ENCODE measurements around the gene FBL.
A peak's percentile ranks its signal among the peaks of the same experiment; 100 is the strongest.

The FBL gene

GRCh38 chr19:39842693-39843435 lies 3.3 kb downstream of the FBL start:
- no peak for DNase-seq (ENCODE audit: low read depth)

GRCh38 chr19:39841041-39841440 lies 5.1 kb downstream of the FBL start:
- no peak for DNase-seq (ENCODE audit: low read depth)

GRCh38 chr19:39840492-39840891 lies 5.7 kb downstream of the FBL start:
- no peak for DNase-seq (ENCODE audit: low read depth)

GRCh38 chr19:39839678-39840327 lies 6.4 kb downstream of the FBL start:
- no peak for DNase-seq (ENCODE audit: low read depth)

GRCh38 chr19:39838569-39838968 lies 7.6 kb downstream of the FBL start:
- DNase-seq (ENCODE audit: low read depth): no peak

GRCh38 chr19:39837978-39838377 lies 8.2 kb downstream of the FBL start:
- no peak for DNase-seq (ENCODE audit: low read depth)

GRCh38 chr19:39834287-39834841 lies 11.8 kb downstream of the FBL start:
- no peak for DNase-seq (ENCODE audit: low read depth)

- DNase-seq (ENCODE audit: low read depth): peak; percentile 97
These were observed 12.5 kb downstream of the FBL start, which contains the start of gene DYRK1B for GRCh38 chr19:39833464-39834286. Gene DYRK1B, minus strand, starts transcription at chr19:39834162. Its CDS starts 2,295 bp downstream, at chr19:39831867.

GRCh38 chr19:39833160-39833463 lies 13.1 kb downstream of the FBL start:
- DNase-seq (ENCODE audit: low read depth): no peak

GRCh38 chr19:39832341-39833083 lies 13.7 kb downstream of the FBL start:
- DNase-seq (ENCODE audit: low read depth): no peak

- no peak for DNase-seq (ENCODE audit: low read depth)
These were observed 14.5 kb downstream of the FBL start for GRCh38 chr19:39831679-39832078.

GRCh38 chr19:39830847-39831246 lies 15.3 kb downstream of the FBL start:
- DNase-seq (ENCODE audit: low read depth): no peak

- DNase-seq (ENCODE audit: low read depth): no peak
These were observed 15.8 kb downstream of the FBL start for GRCh38 chr19:39830406-39830805.

GRCh38 chr19:39829702-39830275 lies 16.4 kb downstream of the FBL start:
- no peak for DNase-seq (ENCODE audit: low read depth)

- no peak for DNase-seq (ENCODE audit: low read depth)
These were observed 17.5 kb downstream of the FBL start for GRCh38 chr19:39828654-39829032.

- no peak for DNase-seq (ENCODE audit: low read depth)
These were observed 18.0 kb downstream of the FBL start for GRCh38 chr19:39828015-39828653.

- DNase-seq (ENCODE audit: low read depth): no peak
These were observed 19.0 kb downstream of the FBL start for GRCh38 chr19:39827216-39827615.

GRCh38 chr19:39826311-39826945 lies 19.8 kb downstream of the FBL start:
- no peak for DNase-seq (ENCODE audit: low read depth)

GRCh38 chr19:39825531-39826076 lies 20.6 kb downstream of the FBL start:
- DNase-seq (ENCODE audit: low read depth): no peak

- DNase-seq (ENCODE audit: low read depth): no peak
These were observed 21.1 kb downstream of the FBL start for GRCh38 chr19:39825093-39825463.
